CD4-positive, alpha-beta T cell treated with Interferon alpha-2 for 1 hour (primary cell): Measurements from ENCODE around the gene TMEM95.

Experiments
- DNase-seq, 2 donors: peaks; one replicate each; pipeline ENCODE4 v3.0.0-alpha.2; 2020 to 2022

The TMEM95 gene

DNA sequence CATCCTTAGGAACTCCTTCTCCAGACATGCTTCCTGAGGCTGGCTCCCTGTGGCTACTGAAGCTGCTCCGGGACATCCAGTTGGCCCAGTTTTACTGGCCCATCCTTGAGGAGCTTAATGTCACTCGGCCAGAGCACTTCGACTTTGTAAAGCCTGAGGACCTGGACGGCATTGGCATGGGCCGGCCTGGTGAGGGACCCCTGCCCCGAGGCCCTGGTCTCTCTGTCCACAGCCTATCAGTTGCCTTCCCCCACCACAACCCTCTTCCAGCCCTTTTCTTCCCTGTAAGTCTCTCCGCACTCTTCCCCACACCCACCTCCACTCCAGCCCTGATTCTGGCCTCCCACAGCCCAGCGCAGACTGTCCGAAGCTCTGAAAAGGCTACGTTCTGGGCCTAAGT is 27.9 kb downstream of the TMEM95 start:
- DNase-seq: no peak

- DNase-seq: no peak
These were observed 28.4 kb downstream of the TMEM95 start for GRCh38 chr17:7383371-7383741.

GRCh38 chr17:7383742-7384488 is 29.0 kb downstream of the TMEM95 start:
- peak; percentile 76 to 86 for DNase-seq

- DNase-seq: no peak
These were observed 29.6 kb downstream of the TMEM95 start for GRCh38 chr17:7384489-7385081.

GRCh38 chr17:7388856-7389255 is 33.9 kb downstream of the TMEM95 start:
- no peak for DNase-seq

DNA sequence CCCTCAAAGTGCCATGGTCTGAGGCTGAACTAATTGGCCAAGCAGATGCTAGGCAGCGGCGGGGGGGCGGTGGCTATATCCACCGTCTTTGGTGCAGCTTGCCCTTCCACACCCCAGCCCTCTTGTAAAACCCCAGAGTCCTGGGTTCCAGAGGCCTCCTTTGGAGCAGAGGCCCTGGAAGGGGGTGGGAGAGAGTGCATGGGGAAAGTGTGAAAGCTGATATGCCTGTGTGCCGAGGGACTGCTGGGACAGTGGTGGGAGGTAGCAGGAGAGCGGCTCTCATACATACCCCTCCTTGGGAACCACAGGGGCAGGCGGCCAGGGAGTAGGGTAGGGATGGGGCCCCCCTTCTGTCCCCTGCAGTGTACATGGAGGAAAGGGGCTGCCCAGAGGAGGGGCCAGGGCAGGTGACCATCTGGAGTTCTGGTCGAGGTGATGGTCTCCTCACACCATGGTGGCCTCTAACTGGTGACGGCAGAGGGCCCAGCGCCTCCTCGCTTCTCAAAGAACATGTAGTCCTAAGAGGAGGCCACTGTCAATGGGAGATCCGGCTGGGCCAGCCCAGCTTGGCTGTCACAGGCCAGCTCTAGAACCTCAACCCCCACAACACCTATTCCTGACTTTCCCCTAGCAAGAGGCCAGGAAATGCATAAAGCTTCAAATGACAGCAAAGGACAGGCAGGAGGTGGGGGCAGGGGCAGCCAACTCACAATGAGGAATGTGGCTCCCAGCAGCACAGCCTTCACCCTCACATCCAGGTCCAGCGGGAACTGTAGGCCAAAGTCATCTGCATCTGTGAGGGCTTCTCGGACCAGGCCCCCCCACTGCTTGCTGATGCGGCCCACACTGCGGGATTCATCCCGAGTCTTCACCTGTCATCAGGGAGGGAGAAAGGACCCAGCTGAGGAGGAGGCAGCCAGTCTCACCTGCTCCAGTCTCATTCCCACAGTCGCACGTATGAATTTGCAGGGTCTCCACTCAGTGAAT is 35.3 kb downstream of the TMEM95 start:
- no peak for DNase-seq

GRCh38 chr17:7391307-7391706 is 36.4 kb downstream of the TMEM95 start:
- DNase-seq: no peak

DNA sequence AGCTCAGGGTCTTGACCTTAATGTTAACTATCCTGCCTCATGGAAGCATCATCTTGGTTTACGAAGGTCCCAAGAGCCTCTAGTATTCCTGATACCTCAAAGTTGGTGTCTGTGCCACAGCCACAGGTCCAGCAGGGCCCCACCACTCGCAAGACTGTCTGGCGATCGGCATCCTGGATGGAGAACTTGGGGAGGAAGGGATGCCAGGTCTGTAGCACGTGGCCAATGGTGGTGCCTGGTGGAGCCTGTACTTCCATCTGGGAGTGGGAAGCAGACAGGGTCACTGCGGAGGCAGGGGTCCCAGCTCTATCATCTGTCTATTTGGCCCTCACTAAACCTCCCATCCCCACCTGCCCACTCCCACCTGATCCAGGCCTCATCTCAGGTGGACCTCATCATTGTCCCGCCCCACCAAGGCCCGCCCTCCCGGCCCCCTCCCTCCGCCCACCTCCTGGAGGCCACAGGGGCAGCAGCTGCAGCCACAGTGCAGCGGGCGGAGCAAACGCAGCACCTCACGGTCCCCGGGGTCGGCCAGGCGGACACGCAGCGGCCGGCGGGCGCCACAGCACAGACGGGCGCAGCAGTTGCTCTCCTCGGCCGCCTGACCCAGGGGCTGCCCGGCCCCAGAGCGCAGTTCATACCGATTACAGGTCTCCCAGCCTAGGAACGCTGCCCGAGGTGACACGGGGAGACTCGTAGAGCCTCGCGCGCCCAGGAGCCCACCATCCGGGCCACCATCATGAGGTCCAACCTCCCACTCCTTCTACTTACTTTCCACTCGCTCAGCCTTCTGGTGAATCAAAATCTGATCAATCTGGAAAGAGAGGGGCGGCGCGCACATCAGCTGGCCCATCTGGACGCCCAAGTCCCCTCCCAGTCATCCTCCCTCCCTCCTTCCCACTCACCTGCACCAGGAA is 38.0 kb downstream of the TMEM95 start:
- DNase-seq: no peak

DNA sequence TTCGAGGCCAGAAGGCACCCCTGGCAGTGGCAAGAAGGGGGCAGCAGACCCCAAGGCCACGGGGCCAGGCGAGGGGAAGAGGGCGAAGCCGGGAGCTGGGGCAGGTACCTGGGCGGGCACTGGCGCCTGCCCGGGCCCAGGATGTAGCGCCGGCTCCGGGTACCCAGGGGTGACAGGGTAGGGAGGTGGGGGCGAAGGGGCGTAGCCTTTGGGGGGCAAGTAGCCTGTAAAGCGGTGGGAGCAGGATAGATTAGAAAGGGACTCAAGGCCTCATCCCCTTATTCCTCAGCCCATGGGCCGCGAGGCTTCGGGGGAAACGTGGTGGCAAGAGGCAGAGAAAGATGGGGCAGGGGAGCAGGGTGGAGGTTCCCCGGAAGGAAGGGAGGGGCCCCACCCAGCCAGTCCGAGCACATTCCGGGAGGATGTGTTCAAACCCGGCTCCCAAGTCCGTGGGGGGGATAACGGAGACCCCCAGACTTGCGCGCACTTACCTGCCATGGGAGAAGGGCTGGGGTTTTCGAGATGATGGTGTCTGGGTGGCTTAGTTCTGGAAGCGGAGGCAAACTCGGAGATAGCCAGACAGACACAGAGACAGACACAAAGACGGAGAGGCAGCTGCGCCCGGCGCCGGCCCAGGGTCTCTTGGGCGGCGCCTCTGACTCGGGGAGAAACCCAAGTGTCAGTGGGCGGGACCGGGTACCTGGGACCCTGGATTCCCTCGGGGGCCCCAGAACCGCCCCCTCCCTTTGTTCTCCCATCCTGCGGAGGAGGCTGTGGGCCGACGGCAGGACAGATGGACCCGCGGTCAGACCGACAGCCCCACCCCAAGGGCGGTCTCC is 38.9 kb downstream of the TMEM95 start:
- peak; percentile 76 to 81 for DNase-seq

- peak; percentile 77 to 88 for DNase-seq
These were observed 39.7 kb downstream of the TMEM95 start, which contains the start of gene PLSCR3 for GRCh38 chr17:7394452-7395191. PLSCR3 (minus strand) TSS chr17:7394525; CDS start chr17:7394110, 415 bp downstream.

DNA sequence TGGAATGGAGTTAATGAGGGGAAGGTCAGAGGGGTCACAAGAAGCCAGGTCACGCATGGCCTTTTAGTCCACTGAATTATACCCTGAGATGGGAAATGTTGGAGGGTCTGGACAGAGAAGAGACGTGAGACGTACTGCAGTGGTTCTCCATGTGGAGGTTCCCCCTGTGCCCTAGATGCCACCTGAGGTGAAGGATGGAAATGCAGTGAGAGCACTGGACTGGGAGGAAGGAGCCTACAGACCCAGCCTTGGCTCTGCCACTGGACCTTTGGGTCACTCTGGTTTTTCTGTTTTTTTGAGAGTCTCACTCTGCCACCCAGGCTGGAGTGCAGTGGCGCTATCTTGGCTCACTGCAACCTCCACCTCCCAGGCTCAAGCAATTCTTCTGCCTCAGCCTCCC is 41.2 kb downstream of the TMEM95 start:
- no peak for DNase-seq

- DNase-seq: no peak
These were observed 43.7 kb downstream of the TMEM95 start for GRCh38 chr17:7398612-7399011.

DNA sequence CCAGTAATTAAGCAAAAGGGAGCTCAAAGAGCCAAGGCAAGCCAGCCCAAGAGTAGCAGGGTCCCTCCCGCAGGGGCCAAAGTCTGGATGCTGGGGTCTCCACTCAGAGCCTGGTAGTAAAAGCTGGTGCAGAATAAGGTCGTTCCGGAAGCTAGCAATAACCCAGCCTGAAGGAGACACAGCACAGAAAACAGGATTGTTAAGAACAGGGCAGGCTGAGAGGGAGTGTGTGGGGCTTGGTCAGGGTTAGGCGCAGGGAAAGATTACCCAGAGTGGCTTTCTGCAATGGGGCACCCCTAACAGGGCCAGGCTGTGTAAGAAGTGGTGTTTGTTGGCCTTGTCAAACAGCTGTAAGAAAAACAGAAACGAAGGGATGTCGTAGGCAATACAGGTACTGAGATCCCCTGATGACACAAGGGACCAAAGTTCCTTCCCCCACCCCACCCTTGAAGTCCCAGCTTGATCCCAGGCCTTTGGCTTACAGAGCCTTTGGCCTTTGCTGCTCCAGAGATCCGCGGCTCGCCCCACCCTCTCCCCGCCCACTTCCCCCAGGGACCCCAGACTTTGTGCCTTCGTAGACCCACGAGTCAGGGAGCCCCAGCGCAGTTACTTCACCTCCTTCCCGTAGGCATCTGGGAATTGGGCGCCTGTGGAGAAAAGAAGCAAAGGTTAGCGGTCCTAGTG is 48.2 kb downstream of the TMEM95 start:
- DNase-seq: peak in 1 of 2 donors; percentile 23

DNA sequence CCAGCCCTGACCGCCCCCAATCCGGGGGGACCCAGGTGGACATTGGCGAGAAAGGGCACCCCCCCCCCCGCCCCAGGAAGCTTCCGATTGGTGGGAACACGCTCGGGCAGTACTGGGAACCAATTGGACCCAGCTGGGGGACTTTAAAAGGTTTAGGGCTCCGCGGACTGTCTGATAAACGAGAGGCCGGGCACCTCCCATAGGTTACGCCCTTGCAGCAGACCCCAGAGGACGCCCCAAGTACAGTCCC is 48.7 kb downstream of the TMEM95 start:
- no peak for DNase-seq

DNA sequence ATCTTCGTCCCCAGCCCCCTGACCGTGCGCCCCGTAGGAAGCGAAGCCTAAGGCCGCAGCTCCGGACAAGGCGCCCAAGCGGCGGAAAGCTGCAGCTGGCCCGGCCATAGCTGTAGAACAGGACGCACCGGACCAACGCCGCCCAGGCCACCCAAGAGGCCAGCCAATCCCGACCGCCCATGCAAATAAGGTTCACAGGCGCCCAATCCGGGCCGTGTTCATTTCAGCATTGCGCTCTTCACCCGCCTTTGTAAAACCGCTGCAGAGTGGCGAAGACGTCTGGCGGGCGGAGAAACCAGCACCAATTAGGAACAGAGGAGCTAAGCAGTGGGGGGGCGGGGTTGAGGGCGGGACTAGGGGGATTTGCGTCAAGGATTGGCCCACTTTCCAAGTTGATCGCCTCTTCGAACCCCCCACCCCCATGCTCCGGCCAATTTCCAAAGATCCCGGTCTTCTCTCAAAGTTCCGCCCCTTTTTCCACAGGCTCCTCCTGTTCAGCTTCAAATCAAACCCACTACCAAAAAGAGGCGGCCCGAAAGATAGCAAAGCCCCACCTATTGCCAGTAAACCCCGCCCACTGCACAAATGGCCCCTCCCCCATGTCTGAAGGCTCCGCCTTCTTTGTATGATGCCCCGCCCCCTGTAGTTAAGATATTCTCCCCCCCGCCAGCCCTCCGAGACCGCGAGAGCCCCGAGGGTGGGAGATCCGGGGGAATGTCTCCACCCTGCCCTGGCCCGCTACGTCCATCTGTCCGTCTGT is 49.2 kb downstream of the TMEM95 start, which contains the start of gene TMEM256:
Gene TMEM256 (minus strand): TSS at position 121 of the 760 bp plus-strand sequence. CDS start 13 bp downstream, at position 108.
- peak; percentile 97 to 98 for DNase-seq

DNA sequence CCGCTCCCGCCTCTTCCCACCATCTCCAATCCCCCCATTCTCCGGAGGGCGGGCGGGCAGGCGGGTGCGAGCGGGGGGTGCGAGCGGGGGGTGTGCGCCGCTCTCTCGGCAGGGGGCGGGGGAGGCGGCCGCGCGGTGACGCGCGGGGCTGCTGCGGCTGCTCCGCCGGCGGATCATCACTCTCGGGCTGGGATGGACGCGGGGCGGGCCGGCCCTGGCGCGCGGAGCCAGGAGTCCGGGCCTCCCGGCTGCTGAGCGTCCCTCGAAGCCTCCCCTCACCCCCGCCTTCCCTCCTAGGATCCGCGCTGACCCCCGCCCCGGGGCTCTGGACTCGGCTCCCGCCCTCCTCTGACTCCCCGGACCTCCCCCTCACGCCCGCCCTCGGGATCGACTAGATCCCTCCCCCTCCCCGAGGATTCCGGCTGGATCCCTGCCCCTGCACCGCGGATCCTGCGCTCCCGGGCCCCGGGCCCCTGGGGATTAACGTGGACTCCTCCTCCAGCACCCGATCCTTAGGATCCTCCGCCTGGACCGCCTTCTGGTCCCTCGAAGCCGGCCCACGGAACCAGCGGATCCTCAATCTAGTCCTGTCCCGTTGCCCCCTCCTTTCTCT is 49.9 kb downstream of the TMEM95 start:
- DNase-seq: peak; percentile 70 to 83

GRCh38 chr17:7405350-7406234 is 50.6 kb downstream of the TMEM95 start:
- no peak for DNase-seq
